H9 (cell line): ENCODE data around the gene DUS1L. TPM values are rescaled to one million over a fixed set of nuclear protein-coding genes. Genes with fewer than 3 reads are reported as not detected.

ENCODE experiments used
- DNase-seq: peaks from one replicate; pipeline ENCODE4 v3.0.0-alpha.2; 2017
- H2AFZ ChIP-seq: one replicate; pipeline ENCODE4 v1.6.1; 2013; ENCODE audit warnings: mild to moderate bottlenecking, low read length, control low read depth, moderate library complexity
- H2AK5ac ChIP-seq: 2 replicates; pipeline ENCODE4 v1.6.1; 2013; ENCODE audit warnings: low read length, control low read depth, mixed read lengths; ENCODE audit not compliant: insufficient read length
- H2BK120ac ChIP-seq: one replicate; pipeline ENCODE4 v1.6.1; 2013; ENCODE audit warnings: low read depth, mild to moderate bottlenecking, low read length, control low read depth, inconsistent platforms; ENCODE audit not compliant: poor library complexity, severe bottlenecking
- H2BK12ac ChIP-seq: 2 replicates; pipeline ENCODE4 v1.6.1; 2013; ENCODE audit warnings: low read length, control low read depth, mixed read lengths, low read depth; ENCODE audit not compliant: insufficient read length
- H2BK15ac ChIP-seq: 2 replicates; pipeline ENCODE4 v1.6.1; 2013; ENCODE audit warnings: low read depth, low read length, control low read depth
- H2BK20ac ChIP-seq: one replicate; pipeline ENCODE4 v1.6.1; 2013; ENCODE audit warnings: low read depth, mild to moderate bottlenecking, low read length, control low read depth, inconsistent platforms; ENCODE audit not compliant: poor library complexity, severe bottlenecking
- H2BK5ac ChIP-seq: 2 replicates; pipeline ENCODE4 v1.6.1; 2013; ENCODE audit warnings: low read length, control low read depth, mixed read lengths; ENCODE audit not compliant: insufficient read length
- H3K14ac ChIP-seq: 2 replicates; pipeline ENCODE4 v1.6.1; 2013; ENCODE audit warnings: low read length, control low read depth; ENCODE audit not compliant: insufficient read depth
- H3K18ac ChIP-seq: 2 replicates; pipeline ENCODE4 v1.6.1; 2013; ENCODE audit warnings: low read depth, mild to moderate bottlenecking, mixed read lengths, low read length, control low read depth; ENCODE audit not compliant: insufficient read length
- H3K23ac ChIP-seq: 2 replicates; pipeline ENCODE4 v1.6.1; 2013; ENCODE audit warnings: low read length, control low read depth, mixed read lengths, low read depth; ENCODE audit not compliant: insufficient read length
- H3K23me2 ChIP-seq: 2 replicates; pipeline ENCODE4 v1.6.1; 2013; ENCODE audit warnings: low read depth, mild to moderate bottlenecking, mixed read lengths, low read length, control low read depth; ENCODE audit not compliant: insufficient read length, poor library complexity, severe bottlenecking
- H3K27ac ChIP-seq: 2 replicates; pipeline ENCODE4 v1.5.1; 2013; ENCODE audit warnings: low read length, control low read depth, mixed read lengths, low read depth; ENCODE audit not compliant: insufficient read length
- H3K27me3 ChIP-seq: 2 replicates; pipeline ENCODE4 v1.6.1; 2013; ENCODE audit warnings: low read length, control low read depth, inconsistent platforms; ENCODE audit not compliant: insufficient read depth
- H3K4ac ChIP-seq: 2 replicates; pipeline ENCODE4 v1.6.1; 2013; ENCODE audit warnings: low read depth, mild to moderate bottlenecking, control low read depth, inconsistent platforms, low read length, moderate library complexity
- H3K4me1 ChIP-seq: 2 replicates; pipeline ENCODE4 v1.6.1; 2013; ENCODE audit warnings: low read length, control low read depth, inconsistent platforms; ENCODE audit not compliant: insufficient read depth
- H3K4me2 ChIP-seq: 2 replicates; pipeline ENCODE4 v1.6.1; 2013; ENCODE audit warnings: low read length, control low read depth, mixed read lengths; ENCODE audit not compliant: insufficient read length, insufficient read depth
- H3K56ac ChIP-seq: 2 replicates; pipeline ENCODE4 v1.6.1; 2013; ENCODE audit warnings: low read depth, mild to moderate bottlenecking, mixed read lengths, low read length, control low read depth; ENCODE audit not compliant: insufficient read length
- H3K79me1 ChIP-seq: 2 replicates; pipeline ENCODE4 v1.6.1; 2013; ENCODE audit warnings: low read depth, mild to moderate bottlenecking, moderate library complexity, low read length, control low read depth, inconsistent platforms; ENCODE audit not compliant: insufficient read depth, poor library complexity, severe bottlenecking
- H3K79me2 ChIP-seq: 2 replicates; pipeline ENCODE4 v1.6.1; 2013; ENCODE audit warnings: low read length, control low read depth, inconsistent platforms; ENCODE audit not compliant: insufficient read depth
- H3K9ac ChIP-seq: 2 replicates; pipeline ENCODE4 v1.6.1; 2013; ENCODE audit warnings: low read length, control low read depth, mixed read lengths; ENCODE audit not compliant: insufficient read length; ENCODE audit errors: extremely low read depth
- H3K9me3 ChIP-seq: one replicate; pipeline ENCODE4 v1.6.1; 2013; ENCODE audit warnings: low read depth, low read length, inconsistent platforms; ENCODE audit not compliant: control insufficient read depth
- H3T11ph ChIP-seq: one replicate; pipeline ENCODE4 v1.6.1; 2013; ENCODE audit warnings: mild to moderate bottlenecking, low read length, control low read depth, inconsistent platforms
- H4K20me1 ChIP-seq: one replicate; pipeline ENCODE4 v1.6.1; 2013; ENCODE audit not compliant: control insufficient read depth, insufficient read length, insufficient read depth
- H4K5ac ChIP-seq: 2 replicates; pipeline ENCODE4 v1.6.1; 2013; ENCODE audit warnings: low read depth, mild to moderate bottlenecking, mixed read lengths, low read length, control low read depth; ENCODE audit not compliant: insufficient read length
- H4K8ac ChIP-seq: replicated peaks from 2 replicates; pipeline ENCODE4 v1.6.1; 2013; ENCODE audit warnings: low read length, control low read depth, mixed read lengths, low read depth; ENCODE audit not compliant: insufficient read length
- H4K91ac ChIP-seq: 2 replicates; pipeline ENCODE4 v1.6.1; 2013; ENCODE audit warnings: low read depth, mild to moderate bottlenecking, moderate library complexity, mixed read lengths, low read length, control low read depth; ENCODE audit not compliant: insufficient read length
- H3K27ac Mint-ChIP-seq, 3 experiments: 2 replicates in 2 of 3; 3 replicates in 1 of 3; pipeline ENCODE4 v1.8.0; 2020 to 2021; ENCODE audit warnings: mixed read lengths in 3 of 3, mild to moderate bottlenecking in 1 of 3, moderate library complexity in 1 of 3
- H3K27me3 Mint-ChIP-seq: 2 replicates; pipeline ENCODE4 v1.8.0; 2021; ENCODE audit warnings: low read depth, mild to moderate bottlenecking, moderate library complexity, mixed read lengths
- H3K36me3 Mint-ChIP-seq, 3 experiments: 2 replicates in 2 of 3; 3 replicates in 1 of 3; pipeline ENCODE4 v1.8.0; 2020 to 2021; ENCODE audit warnings: low read depth in 3 of 3, mixed read lengths in 3 of 3; ENCODE audit not compliant: insufficient read depth in 1 of 3
- H3K4me1 Mint-ChIP-seq, 2 experiments: 2 replicates each; pipeline ENCODE4 v1.8.0; 2020; ENCODE audit warnings: mixed read lengths in 2 of 2
- H3K4me3 Mint-ChIP-seq, 2 experiments: 2 replicates in 1 of 2; 3 replicates in 1 of 2; pipeline ENCODE4 v1.8.0; 2020 to 2021; ENCODE audit warnings: mild to moderate bottlenecking in 2 of 2, mixed read lengths in 2 of 2, moderate library complexity in 1 of 2
- H3K9me3 Mint-ChIP-seq, 2 experiments: 2 replicates in 1 of 2; 3 replicates in 1 of 2; pipeline ENCODE4 v1.8.0; 2020; ENCODE audit warnings: mild to moderate bottlenecking in 2 of 2, mixed read lengths in 2 of 2, moderate library complexity in 1 of 2
- CTCF ChIP-seq: fragments of 200-600 bp; sonication (generic); conservative IDR thresholded peaks from 3 replicates; pipeline ENCODE4 v1.8.0; 2021; ENCODE audit warnings: antibody characterized with exemption, mild to moderate bottlenecking
- WGBS: extraction: QIAGEN DNeasy Blood & Tissue Kit; methylation state at CpG from one replicate; pipeline ENCODE4 v1.1.7; 2013; ENCODE audit warnings: missing lambda C conversion rate, low lambda C conversion rate, mixed read lengths; ENCODE audit not compliant: insufficient read length; ENCODE audit errors: extremely low coverage; 5-methylcytosine and 5-hydroxymethylcytosine counted together
- total RNA-seq: library from RNA; stranded (reverse); gene quantifications from 2 replicates; pipeline ENCODE4 v1.2.1, GENCODE V29; 2021

DUS1L gene
- total RNA-seq, 1 experiment from 2014 or later: 103 TPM

- Histone ChIP-seq H3K56ac (no peak overlapping the region), H2BK12ac (no peak overlapping the region), H2AK5ac (no peak overlapping the region), H3K14ac (no peak overlapping the region), H2AFZ (no peak overlapping the region), H3K9me3 (no peaks in the 10 kb centered on the region), H3K79me2 (no peaks in the 10 kb centered on the region), H2BK120ac (no peak overlapping the region), H3K79me1 (no peaks in the 10 kb centered on the region), H3K4me2 (no peak overlapping the region), H2BK5ac (no peak overlapping the region), H3K23me2 (peaks cover 8% of the 10 kb centered on the region), H3K4me1 (no peaks in the 10 kb centered on the region), H4K91ac (no peak overlapping the region), H4K20me1 (no peaks in the 10 kb centered on the region), H2BK20ac (no peak overlapping the region), H2BK15ac (no peak overlapping the region), H3K9ac (no peak overlapping the region), H3K23ac (no peak overlapping the region), H3K18ac (no peak overlapping the region), H3K4ac (no peak overlapping the region), H3K27me3 (no peaks in the 10 kb centered on the region), H4K8ac (no peak overlapping the region), H4K5ac (no peak overlapping the region), H3T11ph (no peak overlapping the region), H3K27ac (no peak overlapping the region)
- TF ChIP-seq CTCF: no peak
- Mint-ChIP-seq H3K27ac (no peak overlapping the region), H3K4me3 (no peak overlapping the region), H3K27me3 (no peaks in the 10 kb centered on the region; the same call in none of the 2 replicates), H3K36me3 (peaks cover 3 to 15% (median 8%) of the 10 kb centered on the region in 3 experiments; a peak in 6 of 7 replicates), H3K9me3 (peaks cover 0 to 2% of the 10 kb centered on the region in 2 experiments; a peak in 1 of 5 replicates), H3K4me1 (peaks cover 2 to 13% of the 10 kb centered on the region in 2 experiments; a peak in 3 of 4 replicates)
- DNase-seq: no peak
- WGBS: no CpG with 5 or more reads among the region's 9 CpGs
Observed at GRCh38 chr17:82028966-82029365, 36.6 kb downstream of the DUS1L start.
